GM21619 (cell line): ENCODE measurements around the gene SPRYD3.
"Not testable (repeated sequence)": the region's sequence is repeated elsewhere in the genome, so short reads cannot be mapped to it uniquely, and the experiment has no call there.

Source experiments
- ATAC-seq: cut with Tn5 transposase; IDR thresholded peaks from one replicate; pipeline ENCODE4 v1.9.1; 2021; ENCODE audit not compliant: unreplicated experiment

SPRYD3 gene, protein sequence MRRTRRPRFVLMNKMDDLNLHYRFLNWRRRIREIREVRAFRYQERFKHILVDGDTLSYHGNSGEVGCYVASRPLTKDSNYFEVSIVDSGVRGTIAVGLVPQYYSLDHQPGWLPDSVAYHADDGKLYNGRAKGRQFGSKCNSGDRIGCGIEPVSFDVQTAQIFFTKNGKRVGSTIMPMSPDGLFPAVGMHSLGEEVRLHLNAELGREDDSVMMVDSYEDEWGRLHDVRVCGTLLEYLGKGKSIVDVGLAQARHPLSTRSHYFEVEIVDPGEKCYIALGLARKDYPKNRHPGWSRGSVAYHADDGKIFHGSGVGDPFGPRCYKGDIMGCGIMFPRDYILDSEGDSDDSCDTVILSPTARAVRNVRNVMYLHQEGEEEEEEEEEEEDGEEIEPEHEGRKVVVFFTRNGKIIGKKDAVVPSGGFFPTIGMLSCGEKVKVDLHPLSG

GRCh38 chr12:53079226-53080117 lies at the start of gene SPRYD3:
Gene SPRYD3, minus strand, starts transcription at chr12:53079390. Its CDS starts 57 bp downstream, at chr12:53079333.
- ATAC-seq = peak; percentile 97

DNA sequence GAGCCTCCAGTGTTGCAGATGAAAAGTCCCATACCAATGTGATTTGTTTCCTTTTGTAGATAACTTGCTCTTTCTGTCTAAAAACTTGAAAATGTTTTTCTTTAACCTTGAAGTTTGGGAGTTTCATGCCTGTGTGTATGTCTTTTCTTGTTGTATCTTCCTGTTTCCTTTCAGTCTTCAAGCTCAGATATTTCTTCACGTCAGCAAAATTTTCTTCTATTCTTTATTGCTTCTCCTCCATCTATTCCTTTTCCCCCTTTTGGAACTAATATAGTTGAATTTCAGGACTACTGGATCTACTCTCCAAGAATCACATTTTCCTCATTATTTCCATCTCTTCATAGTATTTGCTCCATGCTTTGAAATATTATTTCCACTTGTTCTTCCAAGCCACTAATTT lies 48.0 kb upstream of the SPRYD3 start:
- no peak for ATAC-seq

DNA sequence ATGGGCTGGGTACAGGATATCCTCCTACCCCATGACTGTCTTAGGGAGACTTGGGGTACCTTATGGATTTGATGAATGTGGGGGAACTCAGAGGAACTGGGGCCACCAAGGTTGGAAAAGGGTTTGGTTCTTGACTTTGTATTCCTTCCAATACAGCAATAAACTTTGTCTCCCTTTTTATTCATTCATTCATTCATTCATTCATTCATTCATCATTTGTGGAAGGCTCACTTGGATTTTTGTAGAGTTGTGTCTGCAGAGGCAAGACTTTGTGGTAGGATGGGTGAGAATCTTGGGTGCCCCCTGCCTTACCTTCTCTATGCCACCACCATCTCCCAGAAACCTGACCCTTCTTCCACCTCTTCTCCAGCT lies 45.1 kb upstream of the SPRYD3 start:
- ATAC-seq = no peak

- ATAC-seq = no peak
Observed at GRCh38 chr12:53123578-53124351, 44.6 kb upstream of the SPRYD3 start.

GRCh38 chr12:53122961-53123468 lies 43.8 kb upstream of the SPRYD3 start:
- ATAC-seq = no peak

DNA sequence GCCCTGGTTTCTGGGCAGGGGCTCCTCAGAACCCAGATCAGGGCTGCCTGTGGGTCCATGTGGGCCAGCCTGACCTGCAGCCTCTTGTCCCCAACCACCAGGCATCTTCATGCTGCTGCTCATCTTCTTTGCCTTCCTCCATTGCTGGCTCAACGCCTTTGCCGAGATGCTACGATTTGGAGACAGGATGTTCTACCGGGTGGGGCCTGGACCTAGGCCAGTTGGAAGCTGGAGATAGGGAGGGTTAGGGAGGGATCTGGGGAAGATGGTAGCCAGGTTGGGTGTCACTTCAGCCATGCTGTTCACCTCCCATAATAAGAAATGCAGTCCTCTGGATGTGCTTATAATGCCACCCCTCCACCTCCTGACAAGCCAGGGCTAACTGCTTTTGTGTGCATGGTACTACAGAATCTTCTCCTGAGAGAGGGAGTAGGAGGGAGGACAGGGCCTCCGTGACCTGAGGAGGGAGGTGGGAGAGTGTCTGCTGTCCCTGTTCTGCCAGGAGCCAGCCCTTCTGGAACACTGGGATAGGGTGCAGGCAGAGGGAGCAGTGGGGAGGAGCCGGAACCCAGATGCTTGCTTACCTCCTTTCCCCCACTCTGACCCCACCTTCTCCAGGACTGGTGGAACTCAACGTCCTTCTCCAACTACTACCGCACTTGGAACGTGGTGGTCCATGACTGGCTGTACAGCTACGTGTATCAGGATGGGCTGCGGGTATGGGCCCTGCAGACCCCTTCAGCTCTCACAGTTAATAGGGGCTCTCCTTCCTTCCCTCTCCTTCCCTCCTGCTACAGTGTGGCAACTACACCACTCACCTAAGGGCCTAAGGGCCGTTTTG lies 41.7 kb upstream of the SPRYD3 start:
- ATAC-seq = no peak

DNA sequence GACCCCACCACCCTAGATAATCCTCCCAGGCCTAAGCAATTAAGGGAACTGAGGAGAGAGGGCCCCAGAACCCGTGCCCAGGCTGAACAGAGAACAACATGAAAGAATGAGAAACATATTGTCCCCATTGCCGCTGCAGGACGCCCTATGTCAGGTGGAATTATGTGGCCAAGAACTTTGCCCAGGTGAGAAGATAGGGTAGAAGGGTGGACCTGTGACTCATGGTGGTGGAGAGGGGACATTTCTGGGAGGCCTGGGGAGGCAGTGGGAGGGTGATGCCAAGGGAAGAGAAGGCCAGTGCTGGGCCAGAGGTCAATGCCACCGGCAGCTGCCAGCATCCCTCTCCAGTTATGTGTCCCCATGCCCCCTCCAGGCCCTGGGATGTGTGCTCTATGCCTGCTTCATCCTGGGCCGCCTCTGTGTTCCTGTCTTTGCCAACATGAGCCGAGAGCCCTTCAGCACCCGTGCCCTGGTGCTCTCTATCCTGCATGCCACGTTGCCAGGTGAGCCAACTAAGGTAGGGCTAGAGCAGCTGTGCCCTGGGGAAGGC lies 39.6 kb upstream of the SPRYD3 start:
- ATAC-seq = no peak

DNA sequence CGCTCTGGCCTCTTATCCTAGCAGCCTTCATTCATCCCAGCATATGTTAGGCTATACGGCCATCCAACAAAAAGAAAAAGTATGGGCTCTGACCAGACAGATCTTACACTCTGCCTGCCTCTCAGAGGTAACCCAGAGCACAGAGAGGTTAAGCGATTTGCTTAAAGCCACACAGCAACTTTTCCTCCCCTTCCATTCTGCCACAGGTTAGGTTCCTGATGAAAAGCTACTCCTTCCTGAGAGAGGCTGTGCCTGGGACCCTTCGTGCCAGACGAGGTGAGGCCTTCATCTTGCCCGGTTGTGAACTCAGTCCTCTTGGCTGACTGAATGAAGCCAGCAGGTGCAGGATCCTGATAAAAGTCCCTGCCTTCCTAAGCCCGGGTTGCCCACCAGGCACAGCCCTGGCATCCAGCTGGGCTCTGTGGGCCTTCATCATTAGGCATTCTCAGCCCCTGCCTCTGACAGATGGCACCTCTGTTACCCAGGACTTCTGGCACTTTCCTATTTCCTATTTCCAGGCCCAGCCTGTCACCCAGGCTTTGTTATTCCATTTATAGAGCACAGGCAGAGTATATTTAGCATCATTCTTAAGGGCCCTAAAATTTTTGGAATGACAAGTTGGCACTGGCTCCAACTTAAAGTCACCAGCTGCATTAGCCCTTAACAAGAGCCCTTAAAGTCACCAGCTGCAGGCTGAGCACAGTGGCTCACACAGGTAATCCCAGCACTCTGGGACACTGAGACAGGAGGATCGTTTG lies 36.9 kb upstream of the SPRYD3 start:
- ATAC-seq = no peak

- ATAC-seq = no peak
Observed at GRCh38 chr12:53115112-53115890, 36.1 kb upstream of the SPRYD3 start.

DNA sequence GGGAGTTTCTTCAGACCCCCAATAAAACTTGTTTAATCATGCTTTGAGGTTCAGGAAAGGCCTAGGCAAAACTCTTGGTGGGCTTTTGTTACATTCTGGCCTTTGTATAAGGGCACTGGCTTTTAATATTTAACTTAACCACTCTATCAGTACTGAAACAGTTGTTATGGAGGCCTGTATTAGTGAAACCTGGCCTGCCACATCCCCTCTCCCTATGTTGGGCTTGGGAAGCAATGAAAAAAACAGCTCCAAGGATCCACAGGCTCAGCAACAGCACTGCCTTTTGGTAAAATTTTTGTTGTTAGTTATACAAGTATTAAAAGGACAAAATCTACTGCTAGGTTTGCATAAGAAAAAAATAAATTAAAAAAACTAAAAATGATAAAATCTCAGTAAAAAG lies 34.8 kb upstream of the SPRYD3 start:
- ATAC-seq = no peak

GRCh38 chr12:53113136-53113705 lies 34.0 kb upstream of the SPRYD3 start:
- ATAC-seq = no peak

GRCh38 chr12:53112431-53112830 lies 33.2 kb upstream of the SPRYD3 start:
- not testable (repeated sequence) for ATAC-seq

DNA sequence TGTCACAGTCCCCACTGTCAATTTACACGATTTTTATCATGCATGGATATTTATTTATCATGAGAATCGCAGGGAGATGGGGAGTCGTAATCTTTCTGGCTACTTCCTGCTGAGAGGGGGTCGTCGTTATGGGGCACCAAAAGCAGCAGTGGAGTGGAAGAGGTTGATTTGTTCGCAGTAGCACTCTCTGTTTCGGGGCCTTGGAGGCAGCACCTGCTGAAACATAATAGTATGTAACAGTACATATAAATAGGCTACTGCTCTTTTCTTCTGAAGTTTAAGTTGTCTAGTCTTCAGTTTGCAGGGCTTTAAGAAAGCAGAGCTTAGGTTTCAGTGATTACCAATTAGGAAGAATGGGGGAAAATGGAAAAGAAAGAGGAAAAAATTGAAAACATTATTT lies 27.9 kb upstream of the SPRYD3 start:
- ATAC-seq = no peak

DNA sequence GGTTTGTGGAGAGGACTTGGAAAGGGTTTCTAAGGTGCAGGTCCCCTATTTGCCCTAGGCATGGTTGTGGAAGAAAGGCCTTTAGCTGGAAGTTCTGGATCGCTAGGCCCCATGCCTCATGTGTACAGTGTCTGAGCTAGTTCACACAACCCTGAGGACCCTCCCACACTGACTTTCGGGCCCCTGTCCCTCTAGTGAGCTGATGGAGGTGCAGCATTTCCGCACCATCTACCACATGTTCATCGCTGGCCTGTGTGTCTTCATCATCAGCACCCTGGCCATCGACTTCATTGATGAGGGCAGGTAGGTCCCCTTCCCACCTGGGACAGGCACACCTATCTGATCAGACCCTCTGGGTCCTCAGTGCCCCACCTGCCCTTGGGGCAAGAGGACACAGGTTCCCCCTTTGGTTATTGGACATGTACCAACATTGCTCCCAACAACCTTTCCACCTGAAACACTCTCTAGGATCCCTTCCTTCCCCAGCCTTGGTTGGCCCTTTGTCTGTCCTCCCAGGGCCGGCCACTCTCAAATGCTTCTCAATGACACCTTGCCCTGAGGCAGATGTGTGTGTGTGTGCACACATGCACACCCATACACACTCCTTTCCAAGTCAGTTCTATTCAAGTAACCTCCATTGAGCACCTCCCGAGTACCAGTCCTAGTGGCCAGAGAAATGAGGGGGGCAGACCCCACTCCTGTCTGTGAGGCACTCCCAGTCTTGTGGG lies 26.7 kb upstream of the SPRYD3 start:
- no peak for ATAC-seq

DNA sequence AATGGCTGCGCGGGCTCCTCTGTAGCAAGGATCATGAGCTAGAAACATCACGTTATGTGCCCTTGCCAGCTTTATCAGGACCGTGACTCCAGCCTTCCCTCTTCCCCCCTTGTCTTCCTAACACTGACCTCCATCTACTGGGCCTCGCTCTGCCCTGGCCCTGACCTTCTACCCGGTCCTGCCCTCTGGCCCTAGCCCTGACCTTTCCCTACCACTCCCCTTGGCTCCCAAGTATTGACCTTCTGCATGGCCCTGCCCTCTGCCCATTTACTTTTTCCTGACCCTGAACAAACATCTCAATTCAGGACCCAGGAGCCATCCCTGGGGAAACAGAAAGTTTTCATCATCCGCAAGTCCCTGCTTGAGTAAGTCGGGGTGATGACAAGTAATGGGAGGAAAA lies 26.1 kb upstream of the SPRYD3 start:
- no peak for ATAC-seq

GRCh38 chr12:53103860-53104305 lies 24.7 kb upstream of the SPRYD3 start:
- no peak for ATAC-seq
